ENCODE results near the gene MRPL46.
"Not testable (repeated sequence)": the region's sequence is repeated elsewhere in the genome, so short reads cannot be mapped to it uniquely, and the experiment has no call there.

MRPL46 gene

GRCh38 chr15:88438181-88438580 is 29.0 kb downstream of the MRPL46 start:
- no peak for DNase-seq

DNA sequence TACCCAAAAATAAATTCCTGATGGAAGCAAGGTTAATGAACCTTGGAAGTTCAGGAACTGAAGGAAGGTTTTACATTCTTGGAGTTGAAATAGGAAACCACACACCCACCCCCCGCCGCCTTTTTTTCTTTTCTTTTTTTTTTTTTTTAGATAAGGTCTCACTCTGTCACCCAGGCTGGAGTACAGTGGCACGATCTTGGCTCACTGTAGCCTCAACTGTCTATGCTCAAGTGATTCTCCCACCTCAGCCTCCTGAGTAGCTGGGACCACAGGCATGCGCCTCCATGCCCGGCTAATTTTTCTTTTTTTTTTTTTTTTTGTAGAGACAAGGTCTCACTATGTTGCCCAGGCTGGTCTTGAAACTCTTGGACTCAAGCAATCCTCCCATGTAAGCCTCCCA is 33.1 kb downstream of the MRPL46 start:
- DNase-seq: not testable (repeated sequence)

GRCh38 chr15:88433046-88433685 is 34.0 kb downstream of the MRPL46 start:
- DNase-seq: no peak

- DNase-seq: no peak
Measured at GRCh38 chr15:88431441-88431840, 35.7 kb downstream of the MRPL46 start.

GRCh38 chr15:88430051-88430450 is 37.1 kb downstream of the MRPL46 start:
- DNase-seq: no peak

DNA sequence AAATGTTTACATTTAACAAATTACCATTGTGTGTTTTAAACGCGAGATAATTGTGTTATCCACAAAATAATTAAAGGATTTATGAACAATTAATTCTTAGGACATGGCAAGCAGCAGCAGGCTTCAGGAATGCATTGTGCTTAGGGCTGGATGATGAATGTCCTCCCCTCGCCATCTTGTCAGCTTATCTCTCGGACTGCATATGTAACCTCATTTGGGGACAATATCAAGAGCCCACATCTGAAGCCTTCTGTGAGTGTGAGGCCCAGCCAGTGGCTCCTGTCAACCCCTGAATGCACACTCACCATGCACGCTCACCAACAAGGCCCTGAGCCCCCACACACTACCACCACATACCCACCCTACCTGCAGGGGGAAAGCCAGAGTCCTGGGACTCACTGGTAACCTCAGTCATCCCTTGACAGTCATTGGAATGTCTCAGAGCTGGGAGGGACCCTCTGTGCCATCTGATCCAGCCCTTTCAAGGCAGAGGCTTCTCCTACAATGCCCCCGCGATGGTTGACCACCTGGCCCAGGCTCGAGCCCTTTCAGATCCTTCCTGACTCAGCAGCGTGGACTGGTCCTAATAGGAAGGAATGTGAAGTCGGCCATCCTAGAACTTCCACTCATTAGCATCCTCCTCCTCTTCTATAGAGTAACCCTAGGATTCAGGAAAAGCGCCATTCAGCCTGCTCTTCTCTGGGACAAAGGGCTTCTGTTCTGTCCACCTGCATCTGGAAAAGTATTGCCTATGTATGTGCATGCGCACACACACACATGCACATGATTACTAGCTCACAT is 38.2 kb downstream of the MRPL46 start:
- no peak for DNase-seq

DNA sequence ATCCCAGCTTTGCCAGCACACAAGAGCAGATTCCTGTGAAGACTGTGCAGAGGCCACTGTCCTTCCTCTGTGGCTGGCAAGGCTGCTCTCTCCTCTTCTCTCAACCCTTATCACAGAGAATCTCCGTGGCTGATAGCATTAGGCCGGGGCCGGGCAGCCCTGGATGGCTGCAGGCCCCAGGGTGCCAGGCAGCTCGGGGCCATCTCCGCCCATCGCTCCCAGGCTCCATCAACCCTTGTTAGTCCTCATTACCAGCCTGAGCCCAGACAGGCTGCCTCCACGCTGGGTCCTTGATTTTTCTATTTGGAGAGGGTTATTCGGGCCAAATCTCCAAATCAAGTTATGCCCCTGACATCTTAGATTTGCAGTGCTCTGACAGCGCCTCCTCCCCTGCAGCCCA is 39.1 kb downstream of the MRPL46 start:
- DNase-seq: no peak

GRCh38 chr15:88426304-88426703 is 40.9 kb downstream of the MRPL46 start:
- DNase-seq: no peak

DNA sequence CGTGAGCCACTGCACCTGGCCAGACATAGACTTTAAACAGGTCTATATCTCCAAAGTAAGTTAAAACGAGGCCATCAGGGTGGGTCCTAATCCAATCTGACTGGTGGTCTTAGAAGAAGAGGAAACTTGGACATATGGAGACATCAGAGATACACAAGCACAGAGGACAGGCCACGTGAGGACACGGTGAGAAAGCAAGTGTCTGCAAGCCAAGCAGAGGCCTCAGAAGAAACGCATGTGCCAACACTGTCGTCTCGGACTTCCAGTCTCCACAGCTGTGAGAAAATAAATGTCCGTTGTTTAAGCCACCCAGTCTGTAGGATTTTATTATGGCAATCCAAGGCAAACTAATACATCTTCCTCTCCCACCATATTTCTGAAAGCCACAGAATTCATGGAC is 43.9 kb downstream of the MRPL46 start:
- no peak for DNase-seq

DNA sequence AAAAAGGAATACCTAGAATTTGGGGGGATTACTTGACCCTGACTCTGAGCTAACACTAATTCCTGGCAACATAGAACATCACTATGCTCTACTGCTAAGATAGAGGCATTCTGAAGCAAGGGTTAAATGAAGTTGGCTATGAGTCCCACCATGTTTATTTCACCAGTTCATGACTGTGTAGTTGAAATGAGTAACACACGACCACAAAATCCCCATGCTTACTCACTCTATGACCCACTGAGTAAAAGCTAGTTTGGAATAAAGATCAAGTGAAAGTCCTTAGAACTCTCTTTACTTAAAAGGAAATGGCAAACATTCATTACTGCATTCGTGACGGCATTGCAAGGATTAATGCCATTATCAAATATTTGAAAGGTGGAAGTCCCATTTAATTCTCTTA is 47.4 kb downstream of the MRPL46 start:
- no peak for DNase-seq
